A673 (cell line): Measurements from ENCODE around the gene GPALPP1.

ENCODE experiments used
- EZH2 ChIP-seq: fragments of 200-600 bp; sonication (generic); IDR thresholded peaks from 2 replicates; pipeline ENCODE4 v1.6.1; 2017; ENCODE audit warnings: borderline replicate concordance, low read depth, mild to moderate bottlenecking, mixed read lengths, antibody characterized with exemption, low read length; ENCODE audit not compliant: poor library complexity, severe bottlenecking
- TF ChIP-seq, protein P1 (sequence below): fragments of 300-800, 200-600 bp; sonication (generic); conservative IDR thresholded peaks from 2 replicates; pipeline ENCODE4 v1.5.1; 2017; ENCODE audit warnings: low read depth, mild to moderate bottlenecking, antibody characterized with exemption, low read length, moderate library complexity, mixed read lengths

DNA sequence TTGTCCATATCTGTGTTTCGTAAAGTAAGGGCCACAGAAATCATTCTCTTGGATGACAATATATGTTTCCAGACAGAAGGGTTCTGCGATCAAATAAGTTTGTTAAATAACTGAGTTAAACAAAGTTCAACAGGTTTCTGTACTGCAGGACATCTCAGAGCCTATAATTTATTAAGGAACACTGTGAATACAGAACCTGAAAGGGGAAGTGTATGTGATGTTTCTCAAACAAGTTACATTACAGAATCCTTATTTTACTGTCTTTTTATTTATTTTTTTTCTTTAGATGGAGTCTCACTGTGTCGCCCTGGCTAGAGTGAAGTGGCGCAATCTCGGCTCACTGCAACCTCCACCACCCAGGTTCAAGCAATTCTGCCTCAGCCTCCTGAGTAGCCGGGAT is 75.6 kb downstream of the GPALPP1 start:
- TF ChIP-seq, protein P1, sequence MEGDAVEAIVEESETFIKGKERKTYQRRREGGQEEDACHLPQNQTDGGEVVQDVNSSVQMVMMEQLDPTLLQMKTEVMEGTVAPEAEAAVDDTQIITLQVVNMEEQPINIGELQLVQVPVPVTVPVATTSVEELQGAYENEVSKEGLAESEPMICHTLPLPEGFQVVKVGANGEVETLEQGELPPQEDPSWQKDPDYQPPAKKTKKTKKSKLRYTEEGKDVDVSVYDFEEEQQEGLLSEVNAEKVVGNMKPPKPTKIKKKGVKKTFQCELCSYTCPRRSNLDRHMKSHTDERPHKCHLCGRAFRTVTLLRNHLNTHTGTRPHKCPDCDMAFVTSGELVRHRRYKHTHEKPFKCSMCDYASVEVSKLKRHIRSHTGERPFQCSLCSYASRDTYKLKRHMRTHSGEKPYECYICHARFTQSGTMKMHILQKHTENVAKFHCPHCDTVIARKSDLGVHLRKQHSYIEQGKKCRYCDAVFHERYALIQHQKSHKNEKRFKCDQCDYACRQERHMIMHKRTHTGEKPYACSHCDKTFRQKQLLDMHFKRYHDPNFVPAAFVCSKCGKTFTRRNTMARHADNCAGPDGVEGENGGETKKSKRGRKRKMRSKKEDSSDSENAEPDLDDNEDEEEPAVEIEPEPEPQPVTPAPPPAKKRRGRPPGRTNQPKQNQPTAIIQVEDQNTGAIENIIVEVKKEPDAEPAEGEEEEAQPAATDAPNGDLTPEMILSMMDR: no peak
- no peak for TF ChIP-seq EZH2
